Measurements from ENCODE around the gene GKN1.

The GKN1 gene

GRCh38 chr2:68964282-68964681 is 10.2 kb upstream of the GKN1 start:
- no peak for DNase-seq

- no peak for DNase-seq
Measured at GRCh38 chr2:68968221-68968620, 6.2 kb upstream of the GKN1 start.

- no peak for DNase-seq
Measured at GRCh38 chr2:68969736-68970490, 4.5 kb upstream of the GKN1 start.

- no peak for DNase-seq
Measured at GRCh38 chr2:68970566-68971265, 3.7 kb upstream of the GKN1 start.

- no peak for DNase-seq
Measured at GRCh38 chr2:68971591-68972231, 2.7 kb upstream of the GKN1 start.

- no peak for DNase-seq
Measured at GRCh38 chr2:68974946-68975665, 670 bp downstream of the GKN1 start.

- no peak for DNase-seq
Measured at GRCh38 chr2:68975844-68976243, 1.4 kb downstream of the GKN1 start.

GRCh38 chr2:68977453-68977852 is 3.0 kb downstream of the GKN1 start:
- no peak for DNase-seq

- DNase-seq, result no peak
Measured at GRCh38 chr2:68978098-68978497, 3.7 kb downstream of the GKN1 start.

- DNase-seq, result no peak
Measured at GRCh38 chr2:68980956-68981355, 6.5 kb downstream of the GKN1 start.

- no peak for DNase-seq
Measured at GRCh38 chr2:68987021-68987503, 12.6 kb downstream of the GKN1 start.

GRCh38 chr2:68989035-68989434 is 14.6 kb downstream of the GKN1 start:
- DNase-seq, result no peak

GRCh38 chr2:68992341-68992740 is 17.9 kb downstream of the GKN1 start:
- no peak for DNase-seq

- no peak for DNase-seq
Measured at GRCh38 chr2:68992933-68993332, 18.5 kb downstream of the GKN1 start.

GRCh38 chr2:68993660-68994059 is 19.2 kb downstream of the GKN1 start:
- no peak for DNase-seq

- DNase-seq, result no peak
Measured at GRCh38 chr2:68994864-68995263, 20.4 kb downstream of the GKN1 start.

- no peak for DNase-seq
Measured at GRCh38 chr2:68995916-68996315, 21.5 kb downstream of the GKN1 start.

- DNase-seq, result no peak
Measured at GRCh38 chr2:68997401-68997800, 23.0 kb downstream of the GKN1 start.

GRCh38 chr2:69001879-69002278 is 27.4 kb downstream of the GKN1 start:
- DNase-seq, result no peak

GRCh38 chr2:69003731-69004130 is 29.3 kb downstream of the GKN1 start:
- DNase-seq, result no peak

- no peak for DNase-seq
Measured at GRCh38 chr2:69007169-69007568, 32.7 kb downstream of the GKN1 start.

GRCh38 chr2:69007603-69008002 is 33.2 kb downstream of the GKN1 start:
- no peak for DNase-seq

All from NCI-H187 treated with DMSO at 0.1 percent for 48 hours (cell line).